OCI-M2 (cell line): ENCODE measurements around the gene RAB4A.

Experiments
- DNase-seq: peaks from one replicate; lab custom pipeline; 2025; ENCODE audit not compliant: unreplicated experiment; lab: John Stamatoyannopoulos, UW

RAB4A gene

GRCh38 chr1:229328598-229329362 is 57.9 kb downstream of the RAB4A start:
- DNase-seq, result no peak

GRCh38 chr1:229334269-229334668 is 63.4 kb downstream of the RAB4A start:
- no peak for DNase-seq

- no peak for DNase-seq
Measured at GRCh38 chr1:229334716-229335115, 63.8 kb downstream of the RAB4A start.

GRCh38 chr1:229336345-229336744 is 65.4 kb downstream of the RAB4A start:
- no peak for DNase-seq

GRCh38 chr1:229339086-229339485 is 68.2 kb downstream of the RAB4A start:
- no peak for DNase-seq

- DNase-seq, result no peak
Measured at GRCh38 chr1:229339520-229339919, 68.6 kb downstream of the RAB4A start.

GRCh38 chr1:229340496-229340895 is 69.6 kb downstream of the RAB4A start:
- DNase-seq, result no peak

- DNase-seq, result no peak
Measured at GRCh38 chr1:229341774-229342655, 71.1 kb downstream of the RAB4A start.

GRCh38 chr1:229342656-229343569 is 72.0 kb downstream of the RAB4A start, which contains the start of gene CCSAP:
TSS of gene CCSAP (minus strand) at chr1:229343047. CDS start at chr1:229342465, 582 bp downstream.
- no peak for DNase-seq

GRCh38 chr1:229344139-229344538 is 73.2 kb downstream of the RAB4A start:
- DNase-seq, result no peak

- DNase-seq, result no peak
Measured at GRCh38 chr1:229344937-229345684, 74.2 kb downstream of the RAB4A start.

- DNase-seq, result no peak
Measured at GRCh38 chr1:229347528-229347927, 76.6 kb downstream of the RAB4A start.

- DNase-seq, result no peak
Measured at GRCh38 chr1:229349463-229350385, 78.8 kb downstream of the RAB4A start.

GRCh38 chr1:229352975-229353374 is 82.1 kb downstream of the RAB4A start:
- DNase-seq, result no peak

- DNase-seq, result no peak
Measured at GRCh38 chr1:229354226-229354625, 83.3 kb downstream of the RAB4A start.
